Activated T-cell treated with anti-CD3 and anti-CD28 coated beads, Interleukin-2, amount 50 U/mL, for 72 hours (primary cell): ENCODE results near the gene CHST7. TPM values are rescaled to one million over a fixed set of nuclear protein-coding genes. Genes with fewer than 3 reads are reported as not detected.

Source experiments
- ATAC-seq, 2 donors: fragments of 150-1000 bp; cut with Tn5 transposase; replicated peaks in 1 of 2; 2 replicates each; pipeline ENCODE4 v1.10.0; 2021; ENCODE audit warnings: moderate library complexity in 2 of 2, mild to moderate bottlenecking in 1 of 2
- DNase-seq, 2 donors: peaks; one replicate each; pipeline ENCODE4 v3.0.0; 2021 to 2022; ENCODE audit warnings: mixed read lengths in 1 of 2
- H3K27ac Mint-ChIP-seq: one replicate; pipeline ENCODE4 v1.8.0; 2022; ENCODE audit warnings: mild to moderate bottlenecking, moderate library complexity, mixed read lengths
- H3K27me3 Mint-ChIP-seq: one replicate; pipeline ENCODE4 v1.8.0; 2022; ENCODE audit warnings: low read depth, mixed read lengths
- H3K36me3 Mint-ChIP-seq, 2 donors: one replicate each; pipeline ENCODE4 v1.8.0; 2022; ENCODE audit warnings: mixed read lengths in 2 of 2, mild to moderate bottlenecking in 1 of 2; ENCODE audit not compliant: insufficient read depth in 2 of 2
- H3K4me1 Mint-ChIP-seq: one replicate; pipeline ENCODE4 v1.8.0; 2022; ENCODE audit warnings: low read depth, mixed read lengths
- H3K4me3 Mint-ChIP-seq, 2 donors: one replicate each; pipeline ENCODE4 v1.8.0; 2022; ENCODE audit warnings: mild to moderate bottlenecking in 2 of 2, mixed read lengths in 2 of 2, moderate library complexity in 2 of 2
- H3K9me3 Mint-ChIP-seq, 2 donors: one replicate each; pipeline ENCODE4 v1.8.0; 2022; ENCODE audit warnings: mixed read lengths in 2 of 2
- total RNA-seq, 2 donors: library from RNA; stranded (reverse); gene quantifications; one replicate each; pipeline ENCODE4 v1.2.3, GENCODE V29; 2022

Gene CHST7
- total RNA-seq, 2 donors from 2014 or later: 3.5 to 6.7 TPM

DNA sequence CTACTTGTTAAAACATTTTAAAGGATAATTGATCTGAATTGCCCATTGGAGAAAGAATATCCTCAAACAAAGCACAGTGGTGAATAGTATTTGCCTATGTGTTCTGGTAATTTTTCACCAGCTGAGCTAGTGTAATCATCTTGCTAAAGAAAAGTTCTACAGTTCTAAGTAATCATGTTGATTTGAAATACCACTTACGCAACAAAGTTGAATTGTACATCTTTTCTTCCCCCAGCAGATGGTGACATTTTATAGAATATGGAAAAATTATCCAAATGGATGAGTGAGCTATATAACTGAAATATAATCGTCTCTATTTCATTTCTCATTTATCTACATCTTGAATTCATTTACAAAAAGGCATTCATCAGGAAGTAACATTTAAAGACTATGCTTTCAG, 18.6 kb upstream of the CHST7 start:
- H3K9me3 Mint-ChIP-seq: no peaks in the 10 kb centered on the region
- no peaks in the 10 kb centered on the region for H3K4me1 Mint-ChIP-seq
- ATAC-seq (no peak), DNase-seq (no peak)
- peaks cover 9% of the 10 kb centered on the region for H3K27me3 Mint-ChIP-seq
- H3K27ac Mint-ChIP-seq: no peak overlapping the region
- H3K36me3 Mint-ChIP-seq: no peaks in the 10 kb centered on the region
- H3K4me3 Mint-ChIP-seq: no peak overlapping the region

DNA sequence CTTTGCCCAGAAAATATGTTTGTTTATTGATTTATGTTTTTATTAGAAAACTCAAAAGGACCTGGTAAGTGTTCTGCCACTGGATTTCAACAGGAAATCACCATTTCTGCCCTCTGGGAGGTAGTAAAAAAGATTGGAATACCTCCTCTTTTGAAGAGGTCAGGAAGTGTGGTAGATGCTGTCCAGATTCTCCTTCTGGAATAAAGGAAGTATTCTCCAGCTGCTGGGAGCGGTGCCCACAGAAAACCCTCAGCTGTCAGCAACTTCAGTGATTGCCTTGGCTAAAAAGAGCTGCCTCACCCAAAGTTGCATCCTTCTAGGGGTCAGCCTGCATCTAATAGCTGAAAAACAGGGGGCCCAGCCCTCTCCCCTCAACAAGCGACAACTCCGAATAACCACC, 14.5 kb upstream of the CHST7 start:
- DNase-seq: no peak
- no peaks in the 10 kb centered on the region for H3K9me3 Mint-ChIP-seq
- H3K27me3 Mint-ChIP-seq: peaks cover 24% of the 10 kb centered on the region
- no peak for ATAC-seq
- H3K4me3 Mint-ChIP-seq: no peak overlapping the region
- H3K36me3 Mint-ChIP-seq: no peaks in the 10 kb centered on the region
- no peak overlapping the region for H3K27ac Mint-ChIP-seq
- peaks cover 16% of the 10 kb centered on the region for H3K4me1 Mint-ChIP-seq

DNA sequence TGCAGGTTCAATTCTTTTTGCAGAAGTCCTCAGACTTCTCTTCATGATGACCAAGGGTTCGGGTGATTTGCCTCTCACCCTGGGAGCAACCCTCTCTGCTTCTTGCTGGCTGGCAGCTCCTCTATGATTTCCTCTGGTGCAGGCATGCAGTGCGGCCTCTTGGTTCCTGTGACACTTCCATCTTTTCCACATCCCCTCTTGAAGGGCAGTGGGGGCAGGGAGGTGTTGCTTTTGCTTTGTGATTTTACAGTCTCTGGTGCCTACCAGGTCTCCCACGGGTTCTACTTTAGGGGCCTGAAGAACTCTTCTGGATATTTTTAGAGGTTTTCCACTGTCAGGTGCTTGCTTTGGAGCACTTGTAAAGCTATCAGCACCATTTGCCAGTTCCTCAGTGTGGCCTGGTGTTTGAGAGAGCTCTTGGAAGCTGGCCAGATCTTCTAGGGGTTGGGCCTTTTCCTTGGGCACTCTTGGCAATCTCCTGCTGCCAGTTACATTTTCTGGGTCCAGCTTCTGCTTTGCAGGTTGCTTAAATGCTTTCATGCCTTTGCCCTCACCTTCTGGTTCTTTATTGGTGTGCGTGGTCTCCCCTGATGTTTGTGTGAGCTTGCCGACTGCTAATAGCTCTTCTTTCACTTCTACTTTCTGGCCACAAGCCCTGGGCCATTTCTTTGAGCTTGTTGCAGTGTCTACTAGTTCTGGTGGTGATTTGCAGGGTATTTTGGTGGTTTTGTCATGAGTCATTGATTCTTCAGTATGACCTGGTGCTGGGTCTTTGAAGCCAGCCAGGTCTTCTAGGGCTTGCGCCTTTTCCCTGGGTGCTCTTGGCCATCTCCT, 11.5 kb upstream of the CHST7 start:
- H3K27me3 Mint-ChIP-seq: peaks cover 21% of the 10 kb centered on the region
- peak; percentile 96 to 99 for ATAC-seq
- H3K27ac Mint-ChIP-seq: no peak overlapping the region
- peaks cover 16% of the 10 kb centered on the region for H3K4me1 Mint-ChIP-seq
- no peaks in the 10 kb centered on the region for H3K9me3 Mint-ChIP-seq
- DNase-seq: peak; percentile 22 to 47
- peak overlapping the region in 1 of 2 donors; percentile 22 for H3K4me3 Mint-ChIP-seq
- peaks cover 0 to 2% of the 10 kb centered on the region in 2 donors for H3K36me3 Mint-ChIP-seq

DNA sequence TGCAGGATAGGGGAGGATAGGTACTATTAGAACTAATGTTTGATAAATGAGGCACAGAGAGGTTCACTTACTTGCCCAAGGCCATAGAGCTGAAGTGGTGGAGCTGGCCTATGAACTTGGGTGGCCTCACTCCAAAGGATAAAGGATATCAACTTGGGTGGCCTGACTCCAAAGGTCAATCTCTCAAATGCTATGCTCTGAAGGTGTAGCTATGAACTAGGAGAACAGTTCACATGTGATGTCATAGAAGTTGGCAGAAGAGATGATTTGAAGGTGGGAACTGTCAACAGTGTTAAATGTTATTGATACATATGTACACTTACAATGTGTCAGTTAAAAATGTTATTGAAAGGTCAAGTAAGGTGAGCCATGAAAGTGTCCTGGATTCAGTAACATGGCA, 6.2 kb upstream of the CHST7 start:
- Mint-ChIP-seq H3K36me3 (peaks cover 0 to 3% of the 10 kb centered on the region in 2 donors), H3K27me3 (peaks cover 8% of the 10 kb centered on the region), H3K9me3 (no peaks in the 10 kb centered on the region), H3K4me1 (peaks cover 18% of the 10 kb centered on the region), H3K27ac (no peak overlapping the region), H3K4me3 (no peak overlapping the region)
- DNase-seq (no peak), ATAC-seq (no peak)

DNA sequence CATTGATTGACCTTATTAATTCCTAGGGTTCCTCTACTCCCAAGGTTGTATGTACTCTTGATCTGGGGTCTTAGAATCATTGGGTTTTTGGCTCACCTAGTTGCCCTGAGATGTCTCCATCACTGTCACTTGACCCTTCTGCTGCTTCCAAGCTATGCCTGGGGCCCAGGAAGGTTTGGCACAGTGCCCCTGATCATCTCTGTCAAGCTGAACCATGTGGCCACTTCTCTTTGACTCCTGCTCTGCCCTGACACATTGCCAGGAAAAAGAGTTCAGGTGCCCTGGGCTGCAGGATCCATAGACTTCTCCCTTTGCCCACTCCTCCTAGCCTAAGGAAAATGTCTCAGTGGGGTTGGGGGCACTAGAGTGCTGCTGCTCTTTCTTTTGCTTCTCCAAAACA, 3.9 kb upstream of the CHST7 start:
- peaks cover 0 to 3% of the 10 kb centered on the region in 2 donors for H3K36me3 Mint-ChIP-seq
- H3K9me3 Mint-ChIP-seq: no peaks in the 10 kb centered on the region
- H3K4me3 Mint-ChIP-seq: no peak overlapping the region
- no peak overlapping the region for H3K27ac Mint-ChIP-seq
- H3K27me3 Mint-ChIP-seq: peaks cover 6% of the 10 kb centered on the region
- ATAC-seq (no peak), DNase-seq (no peak)
- H3K4me1 Mint-ChIP-seq: peaks cover 26% of the 10 kb centered on the region

DNA sequence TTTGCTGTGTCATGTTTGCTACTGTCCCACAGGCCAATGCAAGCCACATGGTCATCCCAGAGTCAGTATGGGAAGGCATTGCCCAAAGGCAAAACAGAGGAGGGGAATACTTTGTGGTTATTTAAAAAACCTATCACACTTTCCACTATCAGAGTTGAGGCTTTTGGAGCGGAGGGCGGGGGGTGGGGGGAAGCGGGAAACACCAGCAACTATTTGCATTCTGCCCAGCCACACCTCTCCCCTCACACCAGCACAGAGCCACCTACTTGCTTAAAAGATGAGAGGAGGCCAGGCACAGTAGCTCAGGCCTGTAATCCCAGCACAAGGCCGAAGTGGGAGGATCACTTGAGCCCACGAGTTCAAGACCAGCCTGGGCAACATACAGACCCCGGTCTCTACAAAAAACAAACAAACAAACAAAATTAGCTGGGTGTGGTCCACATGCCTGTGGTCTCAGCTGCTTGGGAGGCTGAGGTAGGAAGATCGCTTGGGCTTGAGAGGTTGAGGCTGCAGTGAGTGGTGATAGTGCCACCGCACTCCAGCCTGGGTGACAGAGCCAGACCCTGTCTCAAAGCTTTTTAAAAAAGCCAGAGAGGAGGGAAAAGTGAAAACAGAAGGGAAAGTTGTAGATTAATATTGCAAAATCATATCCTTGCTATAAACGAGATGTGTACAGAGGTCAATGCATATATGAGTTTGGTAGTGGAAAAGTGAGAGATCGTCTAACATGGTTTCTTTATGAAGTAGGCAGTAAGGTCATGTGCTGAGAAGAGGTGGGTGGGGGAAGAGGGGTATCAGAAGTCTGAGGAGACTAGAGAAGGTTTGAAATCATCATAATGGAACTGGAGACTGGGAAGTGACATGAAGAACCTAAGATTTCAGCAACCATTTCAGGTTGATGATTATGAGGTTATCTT, 1.9 kb upstream of the CHST7 start:
- H3K36me3 Mint-ChIP-seq: peaks cover 0 to 1% of the 10 kb centered on the region in 2 donors
- H3K4me1 Mint-ChIP-seq: peaks cover 36% of the 10 kb centered on the region
- DNase-seq (no peak), ATAC-seq (no peak)
- H3K4me3 Mint-ChIP-seq: peak overlapping the region; percentile 86 to 88
- H3K9me3 Mint-ChIP-seq: no peaks in the 10 kb centered on the region
- peaks cover 12% of the 10 kb centered on the region for H3K27me3 Mint-ChIP-seq
- peak overlapping the region; percentile 95 for H3K27ac Mint-ChIP-seq

DNA sequence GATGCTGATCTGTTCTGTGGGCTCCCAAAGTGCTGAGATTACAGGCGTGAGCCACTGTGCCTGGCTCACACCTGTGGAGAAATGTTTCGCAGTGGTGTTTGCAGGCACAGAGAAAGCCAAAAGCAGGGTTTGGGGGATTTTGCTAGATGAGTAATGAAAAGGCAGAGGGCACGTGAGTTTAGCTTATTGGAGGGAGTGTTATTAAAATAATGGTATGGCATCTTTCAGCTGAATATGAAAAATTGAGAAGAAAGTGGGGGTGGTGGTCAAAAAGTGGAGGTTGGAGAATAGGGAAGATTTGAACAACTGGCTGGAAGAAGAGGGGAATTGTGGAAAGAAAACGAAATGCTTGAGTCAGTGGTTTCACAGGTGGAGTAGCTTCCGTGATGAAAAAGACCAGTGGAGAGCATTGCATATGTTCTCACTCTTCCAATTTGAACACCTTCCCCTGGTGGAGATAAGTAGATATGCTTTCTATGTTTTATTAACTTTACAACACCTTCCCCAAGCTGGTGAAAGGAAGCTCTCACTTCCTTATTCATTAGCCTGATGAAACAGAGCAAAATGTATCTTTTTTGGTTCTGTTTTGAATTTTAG, 1.1 kb upstream of the CHST7 start:
- H3K36me3 Mint-ChIP-seq: peaks cover 0 to under 1% of the 10 kb centered on the region in 2 donors

DNA sequence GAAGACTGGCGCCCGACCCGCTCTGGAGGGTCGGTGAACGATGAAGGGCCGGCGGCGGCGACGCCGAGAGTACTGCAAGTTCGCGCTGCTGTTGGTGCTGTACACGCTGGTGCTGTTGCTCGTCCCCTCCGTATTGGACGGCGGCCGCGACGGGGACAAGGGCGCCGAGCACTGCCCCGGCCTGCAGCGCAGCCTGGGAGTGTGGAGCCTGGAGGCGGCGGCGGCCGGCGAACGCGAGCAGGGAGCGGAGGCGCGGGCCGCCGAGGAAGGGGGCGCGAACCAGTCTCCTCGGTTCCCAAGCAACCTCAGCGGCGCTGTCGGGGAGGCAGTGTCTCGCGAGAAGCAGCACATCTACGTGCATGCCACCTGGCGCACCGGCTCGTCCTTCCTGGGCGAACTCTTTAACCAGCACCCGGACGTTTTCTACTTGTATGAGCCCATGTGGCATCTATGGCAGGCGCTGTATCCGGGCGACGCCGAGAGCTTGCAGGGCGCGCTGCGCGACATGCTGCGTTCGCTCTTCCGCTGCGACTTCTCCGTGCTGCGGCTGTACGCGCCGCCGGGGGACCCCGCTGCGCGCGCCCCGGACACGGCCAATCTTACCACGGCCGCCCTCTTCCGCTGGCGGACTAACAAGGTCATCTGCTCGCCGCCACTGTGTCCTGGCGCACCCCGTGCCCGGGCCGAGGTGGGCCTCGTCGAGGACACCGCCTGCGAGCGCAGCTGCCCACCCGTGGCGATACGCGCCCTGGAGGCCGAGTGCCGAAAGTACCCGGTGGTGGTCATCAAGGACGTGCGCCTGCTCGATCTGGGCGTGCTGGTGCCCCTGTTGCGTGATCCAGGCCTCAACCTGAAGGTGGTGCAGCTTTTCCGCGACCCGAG, 568 bp downstream of the CHST7 start:
- peaks cover 8% of the 10 kb centered on the region for H3K27me3 Mint-ChIP-seq
- no peaks in the 10 kb centered on the region for H3K9me3 Mint-ChIP-seq
- ATAC-seq (peak; percentile 43 to 46), DNase-seq (peak; percentile 68 to 78)
- peaks cover 0 to 5% of the 10 kb centered on the region in 2 donors for H3K36me3 Mint-ChIP-seq
- peak overlapping the region; percentile 86 to 88 for H3K4me3 Mint-ChIP-seq
- H3K4me1 Mint-ChIP-seq: peaks cover 50% of the 10 kb centered on the region
- H3K27ac Mint-ChIP-seq: peak overlapping the region; percentile 42

More for the DNA sequence above, 1.1 kb upstream of the CHST7 start:
- Mint-ChIP-seq H3K4me1 (peaks cover 42% of the 10 kb centered on the region), H3K27ac (peak overlapping the region; percentile 95), H3K9me3 (no peaks in the 10 kb centered on the region), H3K4me3 (peak overlapping the region; percentile 86 to 88), H3K27me3 (peaks cover 14% of the 10 kb centered on the region)
- ATAC-seq (peak; percentile 65 to 68), DNase-seq (peak; percentile 48 to 68)

DNA sequence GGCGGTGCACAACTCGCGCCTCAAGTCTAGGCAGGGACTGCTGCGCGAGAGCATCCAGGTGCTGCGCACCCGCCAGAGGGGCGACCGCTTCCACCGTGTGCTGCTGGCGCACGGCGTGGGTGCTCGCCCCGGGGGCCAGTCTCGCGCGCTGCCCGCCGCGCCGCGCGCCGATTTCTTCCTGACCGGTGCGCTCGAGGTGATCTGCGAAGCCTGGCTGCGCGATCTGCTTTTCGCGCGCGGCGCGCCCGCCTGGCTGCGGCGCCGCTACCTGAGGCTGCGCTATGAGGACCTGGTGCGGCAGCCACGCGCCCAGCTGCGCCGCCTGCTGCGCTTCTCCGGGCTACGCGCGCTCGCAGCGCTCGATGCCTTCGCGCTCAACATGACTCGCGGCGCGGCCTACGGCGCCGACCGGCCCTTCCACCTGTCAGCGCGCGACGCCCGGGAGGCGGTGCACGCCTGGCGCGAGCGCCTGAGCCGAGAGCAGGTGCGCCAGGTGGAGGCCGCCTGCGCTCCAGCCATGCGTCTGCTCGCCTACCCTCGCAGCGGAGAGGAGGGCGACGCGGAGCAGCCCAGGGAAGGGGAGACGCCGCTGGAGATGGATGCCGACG, 1.3 kb downstream of the CHST7 start:
- Mint-ChIP-seq H3K4me3 (peak overlapping the region; percentile 86 to 88), H3K9me3 (no peaks in the 10 kb centered on the region), H3K36me3 (peaks cover 0 to 5% of the 10 kb centered on the region in 2 donors), H3K27me3 (peaks cover 8% of the 10 kb centered on the region), H3K4me1 (peaks cover 55% of the 10 kb centered on the region), H3K27ac (no peak overlapping the region)
- DNase-seq (peak; percentile 55 to 59), ATAC-seq (peak; percentile 9 to 27)

DNA sequence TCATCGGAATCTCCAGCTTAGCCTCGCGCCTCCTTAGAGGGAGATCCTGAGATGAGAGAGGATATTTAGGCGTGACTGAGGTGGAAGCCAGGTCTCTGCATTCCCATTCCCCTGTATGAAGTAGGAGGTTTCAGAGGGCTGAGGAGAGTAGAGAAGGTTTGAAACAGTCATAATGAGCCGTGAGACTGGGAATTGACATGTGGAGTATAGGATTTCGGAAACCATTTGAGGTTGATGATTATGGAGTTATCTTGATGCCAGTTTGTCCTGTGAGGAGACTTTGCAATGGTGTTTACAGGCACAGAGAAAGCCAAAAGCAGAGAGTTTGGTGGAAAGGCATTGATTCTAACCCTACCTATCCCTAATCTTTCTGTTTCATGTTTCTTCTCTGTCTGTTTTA, 2.0 kb downstream of the CHST7 start:
- ATAC-seq: no peak
- peaks cover 8% of the 10 kb centered on the region for H3K27me3 Mint-ChIP-seq
- no peaks in the 10 kb centered on the region for H3K9me3 Mint-ChIP-seq

DNA sequence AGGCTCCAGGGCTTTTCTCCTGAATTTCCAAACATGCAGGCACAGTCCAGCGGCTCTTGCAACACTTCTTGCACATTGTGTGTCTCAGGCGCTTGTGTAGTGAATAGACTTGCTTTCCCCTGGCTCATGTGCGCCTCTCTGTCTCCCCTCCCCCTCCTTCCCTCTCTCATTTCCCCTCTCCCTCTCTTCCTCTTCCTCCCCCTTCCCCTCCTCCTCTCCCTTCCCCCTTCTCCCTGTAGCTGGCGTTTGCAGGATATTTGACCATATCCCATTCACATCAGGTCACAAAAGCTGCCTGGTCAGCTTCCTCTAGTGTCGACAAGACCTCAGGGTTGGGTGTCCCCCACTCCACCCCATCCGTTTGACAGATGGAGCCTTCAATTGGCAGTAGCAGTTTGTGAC, 2.4 kb downstream of the CHST7 start:
- Mint-ChIP-seq H3K4me1 (peaks cover 53% of the 10 kb centered on the region), H3K4me3 (peak overlapping the region; percentile 86 to 88), H3K27ac (peak overlapping the region; percentile 14), H3K27me3 (peaks cover 8% of the 10 kb centered on the region), H3K9me3 (no peaks in the 10 kb centered on the region), H3K36me3 (peaks cover 0 to 5% of the 10 kb centered on the region in 2 donors)
- DNase-seq: no peak
- ATAC-seq: no peak

More for the DNA sequence above, 2.0 kb downstream of the CHST7 start:
- Mint-ChIP-seq H3K4me1 (peaks cover 55% of the 10 kb centered on the region), H3K36me3 (peaks cover 0 to 5% of the 10 kb centered on the region in 2 donors), H3K4me3 (peak overlapping the region; percentile 86 to 88), H3K27ac (no peak overlapping the region)
- no peak for DNase-seq

DNA sequence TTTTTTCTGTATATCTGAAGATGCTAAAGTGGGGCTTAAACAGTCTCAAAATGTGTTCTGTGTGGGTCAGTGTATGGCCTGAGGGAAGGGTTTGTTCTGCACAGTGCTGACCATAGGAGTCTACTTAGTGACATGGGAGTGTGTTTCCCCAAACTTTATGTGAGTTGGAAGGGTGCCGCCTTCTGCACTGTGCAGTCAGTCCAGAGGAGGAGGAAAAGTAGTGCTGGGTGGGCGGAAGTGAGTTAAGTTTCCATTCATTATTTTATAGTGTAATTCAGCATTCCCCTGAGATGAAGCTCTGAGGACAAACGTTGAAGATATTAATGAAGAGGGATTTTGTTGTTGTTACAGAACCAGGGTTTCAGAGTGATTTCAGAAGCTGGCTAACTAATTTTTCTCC, 2.9 kb downstream of the CHST7 start:
- H3K4me1 Mint-ChIP-seq: peaks cover 49% of the 10 kb centered on the region
- peak overlapping the region; percentile 14 for H3K27ac Mint-ChIP-seq

More for the DNA sequence above, 2.9 kb downstream of the CHST7 start:
- H3K27me3 Mint-ChIP-seq: peaks cover 8% of the 10 kb centered on the region
- no peaks in the 10 kb centered on the region for H3K9me3 Mint-ChIP-seq
- H3K4me3 Mint-ChIP-seq: peak overlapping the region; percentile 86 to 88
- DNase-seq: no peak
- no peak for ATAC-seq
- peaks cover 0 to 5% of the 10 kb centered on the region in 2 donors for H3K36me3 Mint-ChIP-seq
